Bronchial epithelial cell (primary cell): ENCODE results near the gene DAPK2. TPM values are rescaled to one million over a fixed set of nuclear protein-coding genes. Genes with fewer than 3 reads are reported as not detected.
"Not testable (repeated sequence)": the region's sequence is repeated elsewhere in the genome, so short reads cannot be mapped to it uniquely, and the experiment has no call there.

Experiments used
- DNase-seq: peaks from one replicate; pipeline ENCODE4 v3.0.0-alpha.2; 2010; ENCODE audit warnings: low read depth
- FAIRE-seq: peaks from 2 replicates; lab custom pipeline; 2011; peaks lifted over from hg19 to GRCh38; lab: Jason Lieb, UNC
- H3K27me3 ChIP-seq: 2 replicates; pipeline ENCODE4 v1.5.1; 2011; ENCODE audit warnings: low read length; ENCODE audit not compliant: control insufficient read depth, insufficient read depth
- H3K36me3 ChIP-seq: 2 replicates; pipeline ENCODE4 v1.5.1; 2011; ENCODE audit warnings: low read length; ENCODE audit not compliant: control insufficient read depth, insufficient read depth
- H3K4me3 ChIP-seq: 2 replicates; pipeline ENCODE4 v1.5.1; 2011; ENCODE audit warnings: mild to moderate bottlenecking, low read depth, low read length, control low read depth
- total RNA-seq: library from RNA; depleted of rRNA; stranded (reverse); fragments of >200 nt; gene quantifications from 2 replicates; pipeline ENCODE4 v1.2.1, GENCODE V29; 2014
- TF ChIP-seq, protein P1 (sequence below): IDR thresholded peaks from 2 replicates; pipeline ENCODE4 v1.5.1; 2011; ENCODE audit warnings: mild to moderate bottlenecking, moderate library complexity, low read length, control low read depth, inconsistent platforms; ENCODE audit not compliant: insufficient read depth, severe bottlenecking

The DAPK2 gene
- total RNA-seq, 1 donor from 2014 or later: 0.53 TPM

DNA sequence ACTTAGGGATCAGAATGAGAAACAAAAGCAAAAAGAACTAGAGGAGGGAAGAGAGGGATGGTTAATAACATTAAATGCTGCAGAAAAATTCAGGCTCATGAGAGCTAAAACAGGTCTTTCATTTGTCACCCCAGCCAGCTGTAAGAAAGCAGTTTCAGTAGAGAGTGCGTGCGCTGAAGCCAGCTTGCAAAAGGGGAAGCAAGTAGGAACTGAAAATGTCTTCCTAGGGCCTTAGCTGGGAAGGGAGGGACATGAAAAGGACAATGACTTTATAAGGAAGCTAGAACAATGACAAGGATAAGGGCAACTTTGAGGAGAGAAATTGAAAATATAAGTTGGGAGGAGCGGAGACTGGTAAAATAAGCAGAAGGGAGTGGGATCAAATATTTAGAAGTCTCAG is 44.2 kb upstream of the DAPK2 start:
- DNase-seq (no peak), FAIRE-seq (no peak)
- peaks cover 5% of the 10 kb centered on the region for H3K36me3 ChIP-seq
- H3K4me3 ChIP-seq: no peak overlapping the region
- no peaks in the 10 kb centered on the region for H3K27me3 ChIP-seq
- TF ChIP-seq, protein P1, sequence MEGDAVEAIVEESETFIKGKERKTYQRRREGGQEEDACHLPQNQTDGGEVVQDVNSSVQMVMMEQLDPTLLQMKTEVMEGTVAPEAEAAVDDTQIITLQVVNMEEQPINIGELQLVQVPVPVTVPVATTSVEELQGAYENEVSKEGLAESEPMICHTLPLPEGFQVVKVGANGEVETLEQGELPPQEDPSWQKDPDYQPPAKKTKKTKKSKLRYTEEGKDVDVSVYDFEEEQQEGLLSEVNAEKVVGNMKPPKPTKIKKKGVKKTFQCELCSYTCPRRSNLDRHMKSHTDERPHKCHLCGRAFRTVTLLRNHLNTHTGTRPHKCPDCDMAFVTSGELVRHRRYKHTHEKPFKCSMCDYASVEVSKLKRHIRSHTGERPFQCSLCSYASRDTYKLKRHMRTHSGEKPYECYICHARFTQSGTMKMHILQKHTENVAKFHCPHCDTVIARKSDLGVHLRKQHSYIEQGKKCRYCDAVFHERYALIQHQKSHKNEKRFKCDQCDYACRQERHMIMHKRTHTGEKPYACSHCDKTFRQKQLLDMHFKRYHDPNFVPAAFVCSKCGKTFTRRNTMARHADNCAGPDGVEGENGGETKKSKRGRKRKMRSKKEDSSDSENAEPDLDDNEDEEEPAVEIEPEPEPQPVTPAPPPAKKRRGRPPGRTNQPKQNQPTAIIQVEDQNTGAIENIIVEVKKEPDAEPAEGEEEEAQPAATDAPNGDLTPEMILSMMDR: no peak

DNA sequence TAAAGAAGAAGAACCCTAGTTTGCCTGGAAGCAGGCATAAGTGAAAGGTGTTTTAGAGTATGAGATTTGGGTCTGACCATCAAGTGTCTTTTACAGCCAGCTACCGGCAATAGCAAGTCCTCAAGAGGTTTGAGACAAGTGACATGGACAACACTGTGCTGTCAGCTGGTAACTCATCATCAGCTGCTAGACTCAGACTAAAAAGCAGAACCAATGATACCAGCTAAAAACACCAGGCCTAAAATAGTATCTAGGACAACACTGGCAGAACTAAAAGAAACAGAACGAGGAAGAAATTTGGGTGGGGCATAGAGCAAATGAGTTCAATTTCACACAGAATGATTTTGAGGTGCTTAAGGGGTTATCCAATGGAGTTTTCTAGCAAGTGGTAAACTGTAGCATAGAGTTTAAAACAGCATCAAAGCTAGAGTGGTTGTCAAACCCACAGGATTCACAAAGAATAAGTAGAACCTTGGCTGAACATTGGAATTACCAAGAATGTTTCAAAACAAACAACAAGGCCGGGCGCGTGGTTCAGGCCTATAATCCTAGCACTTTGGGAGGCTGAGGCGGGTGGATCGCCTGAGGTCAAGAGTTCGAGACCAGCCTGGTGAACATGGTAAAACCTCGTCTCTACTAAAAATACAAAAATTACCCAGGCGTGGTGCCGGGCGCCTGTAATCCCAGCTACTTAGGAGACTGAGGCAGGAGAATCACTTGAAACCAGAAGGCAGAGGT is 43.4 kb upstream of the DAPK2 start:
- TF ChIP-seq, protein P1: no peak
- no peak overlapping the region for H3K4me3 ChIP-seq
- FAIRE-seq: no peak
- no peaks in the 10 kb centered on the region for H3K27me3 ChIP-seq
- DNase-seq: no peak
- peaks cover 5% of the 10 kb centered on the region for H3K36me3 ChIP-seq

DNA sequence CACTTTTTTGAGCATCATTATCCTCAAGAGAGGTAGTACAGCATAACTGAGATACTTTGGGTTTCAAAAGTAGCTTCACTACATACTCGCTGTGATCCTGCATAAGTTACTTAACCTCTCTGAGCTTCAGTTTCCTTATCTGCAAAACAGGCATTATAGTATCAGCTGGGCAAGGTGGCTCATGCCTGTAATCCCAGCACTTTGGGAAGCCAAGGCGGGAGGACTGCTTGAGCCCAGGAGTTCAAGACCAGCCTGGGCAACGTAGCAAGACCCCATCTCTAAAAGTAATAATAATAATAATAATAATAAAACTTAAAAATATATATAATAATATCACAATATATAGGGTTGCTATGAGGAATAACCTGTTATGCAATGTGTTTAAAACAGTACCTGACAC is 36.5 kb upstream of the DAPK2 start:
- DNase-seq: no peak
- FAIRE-seq: no peak
- no peak overlapping the region for H3K4me3 ChIP-seq
- peaks cover 1% of the 10 kb centered on the region for H3K36me3 ChIP-seq
- TF ChIP-seq, protein P1: no peak
- H3K27me3 ChIP-seq: no peaks in the 10 kb centered on the region

DNA sequence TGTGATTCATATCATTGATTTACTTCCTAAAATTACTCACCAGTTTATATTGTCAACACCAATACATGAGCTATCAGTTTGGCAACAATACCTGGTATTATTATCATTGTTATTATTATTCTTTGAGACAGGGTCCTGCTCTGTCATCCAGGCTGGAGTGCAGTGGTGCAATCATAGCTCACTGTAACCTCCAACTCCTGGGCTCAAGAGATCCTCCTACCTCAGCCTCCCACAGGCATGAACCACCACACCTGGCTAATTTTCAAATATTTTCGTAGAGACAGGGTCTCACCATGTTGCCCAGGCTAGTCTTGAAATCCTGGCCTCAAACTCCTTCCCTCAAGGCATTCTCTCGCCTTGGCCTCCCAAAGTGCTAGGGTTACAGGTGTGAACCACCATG is 27.2 kb upstream of the DAPK2 start:
- not testable (repeated sequence) for FAIRE-seq, H3K4me3 ChIP-seq, H3K36me3 ChIP-seq, H3K27me3 ChIP-seq, DNase-seq

DNA sequence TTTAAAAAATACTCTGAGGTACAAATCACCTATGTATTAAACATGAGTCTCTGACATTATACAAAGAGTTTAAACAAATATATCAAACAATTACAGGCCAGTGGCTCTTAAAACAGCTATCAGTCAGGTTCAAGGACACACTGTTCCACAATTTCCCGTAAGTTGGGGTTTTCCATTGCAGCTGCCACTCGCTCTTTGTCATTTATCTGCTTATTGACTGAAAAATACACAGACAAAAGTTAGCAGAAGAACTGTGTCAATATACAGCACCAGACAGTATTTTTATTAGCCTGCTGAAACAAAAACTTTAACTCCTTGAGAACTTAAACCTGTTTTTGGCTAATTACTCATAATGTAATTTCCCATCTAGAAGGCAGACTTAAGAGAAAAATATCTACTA is 26.5 kb upstream of the DAPK2 start:
- FAIRE-seq (no peak), DNase-seq (no peak)
- TF ChIP-seq, protein P1: no peak
- H3K27me3 ChIP-seq: no peaks in the 10 kb centered on the region
- no peak overlapping the region for H3K4me3 ChIP-seq
- peaks cover 4% of the 10 kb centered on the region for H3K36me3 ChIP-seq

DNA sequence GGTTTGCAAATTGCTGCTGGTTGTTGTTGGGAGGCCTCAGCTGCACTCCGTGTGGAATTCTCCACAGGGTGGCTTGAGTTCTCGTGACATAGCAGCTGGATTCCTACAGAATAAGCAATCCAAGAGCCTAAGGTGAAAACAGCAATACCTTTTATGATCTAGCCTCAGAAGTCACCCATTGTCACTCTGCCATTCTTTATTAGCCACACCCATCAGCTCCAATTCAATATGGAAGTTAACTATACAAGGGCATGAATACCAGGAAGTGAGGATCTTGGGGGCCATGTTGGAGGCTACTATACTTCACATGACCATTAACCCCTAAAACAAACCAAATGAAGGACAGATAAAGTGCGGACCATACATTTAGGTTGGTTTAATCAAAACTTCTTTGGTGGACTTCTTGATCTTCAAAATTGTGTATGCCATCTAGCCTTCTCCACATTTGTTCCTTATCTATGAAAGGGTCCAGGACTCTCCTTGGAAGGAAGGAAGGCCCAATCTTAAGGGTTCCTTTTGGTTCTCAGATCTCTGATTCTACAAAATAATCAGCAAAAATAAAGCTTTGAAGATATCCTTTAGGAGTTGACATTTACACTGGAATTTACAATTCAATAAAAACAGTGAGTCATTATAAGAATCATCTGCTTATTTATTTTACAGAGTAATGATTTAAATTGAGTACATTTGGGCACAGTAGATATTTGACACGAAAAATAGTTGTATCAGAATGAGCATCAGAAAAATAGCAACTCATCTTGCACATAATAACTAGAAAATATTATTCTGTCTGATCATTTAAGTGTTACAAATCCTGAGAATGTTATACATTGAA is 25.9 kb upstream of the DAPK2 start:
- TF ChIP-seq, protein P1: no peak
- DNase-seq (no peak), FAIRE-seq (no peak)
- Histone ChIP-seq H3K27me3 (no peaks in the 10 kb centered on the region), H3K4me3 (no peak overlapping the region), H3K36me3 (peaks cover 4% of the 10 kb centered on the region)
